NCI-H345 treated with DMSO at 0.1 percent for 48 hours (cell line): ENCODE data around the gene ANAPC16.
A peak's percentile ranks its signal among the peaks of the same experiment; 100 is the strongest.
"Not testable (repeated sequence)": the region's sequence is repeated elsewhere in the genome, so short reads cannot be mapped to it uniquely, and the experiment has no call there.

Experiments used
- DNase-seq: peaks from one replicate; lab custom pipeline; 2025; ENCODE audit not compliant: unreplicated experiment; lab: John Stamatoyannopoulos, UW

ANAPC16 gene

DNA sequence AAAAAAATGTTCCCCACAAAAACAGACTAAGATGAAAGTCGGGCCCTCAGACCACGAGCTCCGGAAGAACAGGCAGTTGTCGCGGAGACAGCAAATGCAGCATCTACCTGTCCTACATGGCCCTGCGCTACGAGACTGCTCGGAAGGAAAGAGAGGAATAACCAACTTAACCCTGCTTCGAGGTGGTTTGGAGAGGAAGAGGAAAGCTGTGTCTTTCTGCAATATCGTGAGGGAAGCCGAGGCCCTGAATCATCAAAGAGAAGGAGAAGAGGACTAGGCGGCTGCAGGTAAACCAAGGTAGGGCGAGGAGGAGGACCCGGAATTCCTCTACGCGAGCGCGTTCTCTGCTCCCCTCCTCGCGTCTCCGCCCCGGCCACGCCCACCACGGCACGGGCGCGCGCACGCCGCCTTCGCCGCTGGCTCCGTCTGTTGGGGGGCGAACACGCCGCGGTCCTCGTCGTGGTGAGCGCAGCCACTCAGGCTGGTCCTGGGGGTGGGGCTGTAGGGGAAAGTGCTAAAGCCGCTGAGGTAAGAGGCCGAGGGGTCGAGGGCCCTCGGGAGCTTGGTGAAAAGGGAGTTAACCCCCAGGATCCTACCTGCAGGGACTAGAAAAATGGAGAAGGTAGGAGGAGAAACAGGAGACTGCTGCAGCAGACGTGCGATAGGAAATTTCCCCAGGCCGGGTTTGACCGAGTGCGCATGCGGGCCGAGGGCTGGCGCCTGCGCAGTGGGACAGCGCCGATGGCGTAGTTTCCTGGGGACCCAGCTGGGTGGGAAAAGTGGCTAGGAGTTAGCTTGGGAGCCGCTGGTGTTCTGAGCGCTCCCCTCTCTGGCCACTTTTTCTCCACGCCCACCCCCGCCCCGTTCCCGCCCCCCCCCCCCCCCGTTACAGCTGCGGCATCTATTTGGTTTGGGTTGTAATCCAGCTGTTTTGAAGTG is at the start of gene ANAPC16, which contains the start of gene ASCC1:
Gene ANAPC16 (plus strand): TSS at position 402 of the 939 bp plus-strand sequence. CDS start 7,903 bp downstream, outside the sequence.
Gene ASCC1 (minus strand): TSS at position 666 of the 939 bp plus-strand sequence. CDS start 2,978 bp downstream, outside the sequence.
- DNase-seq: peak; percentile 85

DNA sequence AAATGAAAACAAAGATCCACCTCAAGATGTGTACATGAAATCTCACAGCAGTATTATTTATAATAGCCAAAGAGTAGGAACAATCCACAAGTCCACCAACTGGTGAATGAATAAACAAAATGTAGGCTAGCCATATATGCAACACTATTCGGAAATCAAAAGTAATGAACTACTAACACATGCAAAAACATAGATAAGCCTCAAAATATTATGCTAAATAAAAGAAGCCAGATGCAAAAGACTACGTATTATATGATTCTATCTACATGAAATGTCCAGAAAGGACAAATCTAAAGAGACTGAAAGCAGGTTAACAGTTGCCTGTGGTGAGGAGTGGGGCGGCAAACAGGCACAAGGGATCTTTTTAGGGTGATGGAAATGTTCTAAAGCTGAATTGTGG is 48.7 kb upstream of the ANAPC16 start:
- no peak for DNase-seq

DNA sequence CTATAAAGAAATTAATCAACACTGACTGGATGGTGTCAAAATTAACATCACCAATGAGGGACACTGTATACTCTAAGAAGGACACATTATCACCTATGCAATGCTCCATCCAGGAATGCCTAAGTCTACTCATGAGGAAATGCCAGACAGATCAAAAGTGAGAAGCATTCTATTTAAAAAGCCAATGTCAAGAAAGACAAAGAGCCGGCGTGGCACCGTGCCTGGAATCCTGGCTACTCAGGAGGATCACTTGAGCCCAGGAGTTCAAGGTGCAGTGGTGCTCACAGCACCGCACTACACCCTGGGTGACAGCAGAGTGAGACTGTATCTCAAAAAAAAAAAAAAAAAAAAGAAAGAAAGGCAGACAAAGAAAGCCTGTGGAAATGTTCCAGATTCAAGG is 45.5 kb upstream of the ANAPC16 start:
- no peak for DNase-seq

DNA sequence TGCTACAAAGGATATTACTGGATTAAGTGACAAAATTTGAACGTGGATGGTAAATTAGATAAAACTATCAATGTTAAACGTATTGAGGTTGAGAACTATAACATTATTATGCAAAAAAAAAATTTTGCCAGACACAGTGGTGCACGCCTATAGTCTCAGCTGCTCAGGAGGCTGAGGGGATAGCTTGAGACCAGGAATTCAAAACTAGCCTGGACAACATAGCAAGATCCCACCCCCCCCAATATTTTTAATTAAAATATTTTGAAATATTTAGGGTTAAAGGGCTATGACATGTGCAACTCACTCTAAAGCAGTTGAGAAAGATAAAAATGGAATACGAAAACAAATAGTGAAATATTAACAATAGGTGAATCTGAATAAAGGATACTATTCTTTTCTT is 45.1 kb upstream of the ANAPC16 start:
- no peak for DNase-seq

DNA sequence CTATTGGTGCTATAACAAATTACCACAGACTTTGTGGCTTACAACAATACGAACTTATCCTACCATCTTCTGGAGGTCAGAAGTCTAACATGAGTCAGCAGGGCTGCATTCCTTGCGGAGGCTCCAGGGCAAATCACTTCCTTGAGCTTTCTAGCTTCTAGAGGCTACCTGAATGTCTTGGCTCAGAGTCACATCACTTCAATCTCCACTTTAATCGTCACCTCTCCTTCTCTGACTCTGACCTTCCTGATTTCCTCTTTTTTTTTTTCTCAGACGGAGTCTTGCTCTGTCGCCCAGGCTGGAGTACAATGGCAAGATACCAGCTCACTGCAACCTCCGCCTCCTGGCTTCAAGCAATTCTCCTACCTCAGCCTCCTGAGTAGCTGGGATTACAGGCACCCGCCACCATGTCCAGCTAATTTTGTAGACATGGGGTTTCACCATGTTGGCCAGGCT is 44.6 kb upstream of the ANAPC16 start:
- DNase-seq: no peak

DNA sequence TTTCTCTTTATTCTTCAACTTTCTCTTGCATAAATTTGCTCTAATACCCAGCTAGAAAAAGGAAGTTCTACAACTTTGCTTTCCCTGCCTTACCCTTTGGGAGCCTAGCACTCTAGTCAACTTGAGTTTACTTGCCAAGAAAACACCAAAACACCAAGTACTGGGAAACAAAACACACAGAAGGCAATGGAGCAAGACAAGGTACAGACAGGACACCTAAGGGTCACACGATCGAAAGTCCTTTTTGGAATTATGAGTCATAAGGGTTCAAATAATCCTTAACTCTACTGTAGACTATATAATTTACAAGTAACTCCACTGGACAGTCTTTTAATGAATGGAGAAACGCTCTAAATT is 42.6 kb upstream of the ANAPC16 start:
- DNase-seq: no peak

DNA sequence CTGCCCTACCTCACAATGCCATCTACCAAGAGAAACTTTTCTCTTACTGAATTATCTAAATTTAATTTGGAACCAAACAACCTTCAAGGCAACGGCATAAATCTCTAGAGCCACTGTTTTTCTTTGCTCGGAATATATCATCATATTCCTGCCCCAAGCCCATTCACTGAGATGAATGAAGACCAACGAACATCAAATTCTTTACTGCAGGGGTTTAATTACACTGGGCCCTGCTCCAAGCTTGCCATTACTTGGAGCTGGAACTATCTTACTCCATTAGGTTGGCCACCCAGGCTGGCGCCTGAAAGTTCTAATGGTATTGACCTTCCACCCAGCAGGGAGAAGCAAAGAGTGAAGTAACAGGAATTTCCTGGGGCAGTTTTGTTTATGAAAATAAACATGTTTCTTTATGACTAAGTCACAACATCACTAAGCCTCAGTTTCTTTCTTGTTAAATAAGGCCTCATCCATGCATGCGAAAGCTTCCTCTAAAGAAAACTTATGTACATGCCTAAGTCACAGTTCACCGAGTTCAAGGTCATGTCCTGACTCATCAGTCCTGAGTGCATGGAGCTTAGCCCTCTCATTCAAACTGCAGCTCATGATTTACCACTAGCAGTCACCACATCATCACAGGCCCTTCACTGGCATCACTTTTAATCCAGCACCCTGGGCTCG is 42.1 kb upstream of the ANAPC16 start:
- DNase-seq: no peak

DNA sequence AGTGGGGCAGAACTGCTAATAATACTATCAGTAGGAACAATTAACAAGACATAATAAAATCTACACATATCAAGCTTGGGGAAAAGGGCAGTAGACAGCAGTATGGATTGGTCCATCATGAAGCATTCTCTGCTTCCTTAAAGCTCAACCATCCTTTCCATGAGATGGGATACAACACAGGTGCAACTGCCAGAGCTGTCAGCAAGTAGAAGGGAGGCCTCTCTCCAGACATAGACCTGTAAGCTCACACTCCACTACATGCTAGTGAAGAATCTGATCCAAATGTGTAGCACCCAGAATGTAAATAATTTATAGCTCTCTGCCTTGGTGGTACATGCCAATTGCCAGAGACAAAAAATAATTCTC is 41.5 kb upstream of the ANAPC16 start:
- DNase-seq: no peak

DNA sequence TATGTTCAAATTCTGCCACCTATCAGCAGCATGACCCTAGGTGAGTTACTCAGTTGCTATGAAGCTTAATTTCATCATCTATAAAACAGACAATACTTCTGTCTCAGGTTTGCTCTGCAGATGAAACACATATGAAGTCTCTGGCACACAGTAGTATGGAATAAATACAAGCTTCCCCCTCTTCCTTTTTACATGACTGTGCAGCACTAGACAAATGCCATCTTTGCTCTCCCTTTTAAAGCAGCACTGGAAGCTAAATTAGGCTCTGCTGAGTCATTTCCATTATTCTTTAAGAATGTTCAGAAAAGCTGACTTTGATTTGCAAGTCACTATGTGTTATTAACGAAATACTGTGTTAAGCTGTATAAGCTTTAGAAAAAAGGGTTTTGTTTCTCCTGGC is 40.7 kb upstream of the ANAPC16 start:
- DNase-seq: no peak

DNA sequence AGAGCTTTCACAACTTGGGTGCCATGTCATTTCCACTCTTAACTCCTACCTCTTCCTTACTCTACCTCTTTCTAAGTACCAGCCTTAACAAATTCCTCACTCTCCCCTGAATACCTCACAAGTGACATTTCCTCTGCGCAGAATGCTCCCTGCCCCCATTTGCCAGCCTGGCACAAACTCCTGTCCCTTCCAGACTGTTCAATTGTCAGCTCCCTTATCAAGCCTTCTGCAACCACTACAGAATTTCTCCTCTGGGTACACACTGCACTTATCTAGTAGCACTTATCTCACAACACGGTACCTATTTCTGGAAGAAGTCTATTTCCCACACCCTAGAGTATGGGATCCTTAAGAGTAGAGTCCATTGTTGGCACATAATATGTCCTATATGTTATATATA is 39.1 kb upstream of the ANAPC16 start:
- DNase-seq: no peak

DNA sequence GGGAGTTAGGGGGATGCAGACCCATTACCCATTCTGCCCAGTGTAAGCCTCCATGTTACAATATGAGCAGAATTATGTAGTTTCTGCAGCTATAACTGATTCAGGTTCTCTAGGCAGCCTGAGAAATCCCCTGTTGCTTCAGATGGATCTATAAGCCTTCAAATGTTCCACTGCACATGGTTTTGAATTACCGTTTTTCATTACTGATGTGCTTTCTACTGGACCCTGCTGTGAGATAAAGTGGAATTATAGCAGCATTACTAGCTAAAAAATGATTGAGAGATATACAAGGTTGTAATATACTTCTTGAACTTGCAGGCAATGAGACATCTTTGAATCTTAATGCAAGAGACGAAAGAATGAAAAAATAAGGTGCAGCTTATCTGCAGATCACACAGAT is 38.4 kb upstream of the ANAPC16 start:
- DNase-seq: no peak

DNA sequence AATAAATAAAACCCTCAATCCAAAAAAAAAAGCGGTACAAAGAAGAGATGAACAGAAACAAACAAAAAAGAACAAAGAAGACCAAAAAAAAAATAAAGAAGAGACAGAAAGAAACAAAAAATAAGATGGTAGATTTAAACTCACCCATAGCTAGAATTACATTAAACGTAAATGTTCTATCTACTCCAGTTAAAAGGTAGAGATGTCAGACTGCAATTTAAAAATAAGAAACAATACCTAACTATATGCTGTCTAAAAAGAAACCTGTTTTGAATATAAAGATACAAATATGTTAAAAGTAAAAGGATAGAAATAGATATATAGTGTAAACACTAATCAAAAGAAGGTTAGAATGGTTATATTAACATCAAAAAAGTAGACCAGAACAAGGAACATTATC is 31.7 kb upstream of the ANAPC16 start:
- no peak for DNase-seq

DNA sequence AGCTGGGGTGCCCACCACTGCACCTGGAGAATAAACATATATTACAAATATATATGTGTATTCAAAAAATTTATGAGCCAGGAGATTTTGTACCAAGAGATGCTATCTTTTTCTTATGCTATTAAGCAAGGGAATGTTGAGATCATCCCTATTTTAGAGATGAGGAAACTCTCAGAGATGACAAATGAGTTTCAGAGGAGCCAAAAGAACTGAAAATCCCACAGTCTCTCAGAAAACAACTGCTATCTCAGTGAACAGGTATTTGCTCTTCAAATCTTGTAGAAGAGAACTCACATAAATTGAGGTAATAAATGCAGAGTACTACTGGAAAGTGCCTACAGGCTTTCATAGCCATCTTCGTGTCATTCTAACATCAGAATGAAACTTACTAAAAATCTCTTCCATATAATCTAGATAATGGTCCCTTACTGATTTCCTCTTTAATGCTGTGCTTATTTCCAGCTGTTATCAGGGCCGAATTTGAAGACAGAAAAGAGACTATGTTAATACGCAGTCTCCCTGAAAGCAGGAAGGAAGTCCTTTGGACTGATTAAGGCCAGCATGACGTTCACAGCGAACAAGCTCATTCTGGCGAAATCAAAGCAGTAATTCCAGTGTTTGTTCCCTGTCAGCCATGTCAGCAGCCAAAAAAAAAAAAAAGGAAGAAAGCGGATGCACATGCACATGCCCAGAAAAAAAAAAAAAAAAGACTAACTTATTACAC is 29.4 kb upstream of the ANAPC16 start:
- no peak for DNase-seq

DNA sequence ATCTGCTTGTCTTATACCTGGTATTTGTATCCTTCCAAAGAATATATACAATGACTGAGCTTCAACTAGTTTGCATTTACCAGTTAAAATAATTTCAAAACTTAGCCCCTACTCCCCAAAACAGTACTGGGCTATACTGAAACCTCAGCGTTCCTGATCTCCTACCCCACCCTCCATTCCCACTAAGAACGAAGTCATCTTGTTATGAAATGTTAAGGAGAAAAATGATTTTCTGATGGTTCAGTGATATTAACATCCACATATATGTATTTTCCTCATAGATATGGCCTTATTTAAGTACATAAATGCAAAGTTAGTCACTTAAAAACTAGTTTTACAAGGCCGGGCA is 28.9 kb upstream of the ANAPC16 start:
- no peak for DNase-seq

DNA sequence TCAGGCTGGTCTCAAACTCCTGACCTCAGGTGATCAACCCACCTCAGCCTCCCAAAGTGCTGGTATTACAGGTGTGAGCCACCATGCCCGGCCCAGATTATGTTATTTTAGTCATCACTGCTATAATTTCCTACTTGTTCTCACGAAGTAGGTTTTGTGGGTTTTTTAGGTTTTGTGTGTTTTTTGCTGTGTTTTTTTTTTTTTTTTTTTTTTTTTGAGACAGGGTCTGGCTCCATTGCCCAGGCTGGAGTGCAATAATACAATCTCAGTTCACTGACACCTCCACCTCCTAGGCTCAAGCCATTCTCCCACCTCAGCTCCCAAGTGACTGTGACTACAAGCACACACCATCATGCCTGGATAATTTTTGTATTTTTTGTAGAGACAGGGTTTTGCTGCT is 20.9 kb upstream of the ANAPC16 start:
- no peak for DNase-seq

DNA sequence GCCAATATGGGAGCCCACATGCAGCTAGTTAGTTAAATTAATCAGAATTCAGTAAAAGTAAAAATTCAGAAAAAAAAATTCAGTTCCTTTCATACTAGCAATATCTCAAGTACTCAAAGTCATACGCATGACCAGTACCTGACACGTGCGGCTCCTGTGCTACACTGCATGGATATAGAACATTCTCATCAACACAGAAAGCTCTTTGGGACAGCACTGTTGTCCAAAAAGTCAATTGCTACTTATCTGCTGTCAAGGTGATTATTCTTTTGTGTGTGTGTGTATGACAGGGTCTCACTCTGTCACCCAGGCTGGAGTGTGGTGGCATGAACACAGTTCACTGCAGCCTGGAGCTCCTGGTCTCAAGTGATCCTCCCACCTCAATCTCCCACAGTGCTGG is 14.9 kb upstream of the ANAPC16 start:
- DNase-seq: no peak

DNA sequence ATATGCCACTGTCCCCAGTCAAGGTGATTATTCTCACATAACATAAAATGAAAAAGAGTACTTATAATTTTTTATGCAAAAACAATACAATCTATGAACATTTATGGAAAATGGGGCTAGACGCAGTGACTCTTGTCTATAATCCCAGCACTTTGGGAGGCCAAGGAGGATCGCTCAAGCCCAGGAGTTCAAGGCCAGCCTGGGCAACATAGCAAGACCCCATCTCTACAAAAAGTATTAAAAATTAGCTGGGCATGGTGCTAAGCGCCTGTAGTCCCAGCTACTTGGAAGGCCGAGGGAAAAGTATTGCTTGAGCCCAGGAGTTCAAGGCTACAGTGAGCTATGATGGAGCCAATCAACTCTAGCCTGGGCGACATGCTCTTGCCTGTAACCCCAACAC is 14.5 kb upstream of the ANAPC16 start:
- no peak for DNase-seq

DNA sequence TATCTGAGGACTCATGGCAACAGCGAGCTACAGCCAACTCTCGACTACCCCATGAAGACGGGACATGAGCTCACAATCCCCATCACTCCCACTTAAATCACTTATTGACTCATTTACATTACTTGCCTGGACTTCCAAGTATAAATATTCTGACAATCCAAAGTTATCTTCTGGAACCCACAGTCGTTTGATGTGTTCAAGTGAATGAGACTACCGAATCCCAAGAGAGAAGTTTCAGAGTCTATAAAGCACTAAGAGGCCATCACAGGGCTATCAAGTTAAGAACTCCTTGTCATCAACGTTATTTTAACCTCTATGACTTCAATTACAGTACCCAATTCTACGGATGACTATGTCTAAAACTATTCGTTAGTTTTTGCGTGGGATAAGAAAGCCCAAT is 11.5 kb upstream of the ANAPC16 start:
- no peak for DNase-seq

DNA sequence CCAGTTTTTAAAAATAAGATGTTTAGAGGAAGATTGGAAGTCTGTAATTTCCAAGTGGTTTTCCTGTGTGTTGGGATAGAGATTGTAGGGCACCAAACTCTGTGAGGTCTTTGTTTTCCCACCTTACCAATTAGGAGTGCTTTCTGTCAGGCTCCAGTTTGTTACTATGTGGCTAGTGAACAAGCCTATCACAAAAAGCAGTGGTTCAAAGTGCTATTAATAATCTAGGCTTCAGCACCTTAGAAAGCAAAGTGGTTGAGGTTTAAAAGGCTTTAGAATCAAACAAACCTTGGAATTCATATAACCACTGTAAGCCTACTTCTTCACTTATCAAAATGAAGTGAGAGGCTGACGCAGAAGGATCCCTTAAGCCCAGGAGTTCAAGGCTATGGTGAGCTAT is 11.1 kb upstream of the ANAPC16 start:
- no peak for DNase-seq

DNA sequence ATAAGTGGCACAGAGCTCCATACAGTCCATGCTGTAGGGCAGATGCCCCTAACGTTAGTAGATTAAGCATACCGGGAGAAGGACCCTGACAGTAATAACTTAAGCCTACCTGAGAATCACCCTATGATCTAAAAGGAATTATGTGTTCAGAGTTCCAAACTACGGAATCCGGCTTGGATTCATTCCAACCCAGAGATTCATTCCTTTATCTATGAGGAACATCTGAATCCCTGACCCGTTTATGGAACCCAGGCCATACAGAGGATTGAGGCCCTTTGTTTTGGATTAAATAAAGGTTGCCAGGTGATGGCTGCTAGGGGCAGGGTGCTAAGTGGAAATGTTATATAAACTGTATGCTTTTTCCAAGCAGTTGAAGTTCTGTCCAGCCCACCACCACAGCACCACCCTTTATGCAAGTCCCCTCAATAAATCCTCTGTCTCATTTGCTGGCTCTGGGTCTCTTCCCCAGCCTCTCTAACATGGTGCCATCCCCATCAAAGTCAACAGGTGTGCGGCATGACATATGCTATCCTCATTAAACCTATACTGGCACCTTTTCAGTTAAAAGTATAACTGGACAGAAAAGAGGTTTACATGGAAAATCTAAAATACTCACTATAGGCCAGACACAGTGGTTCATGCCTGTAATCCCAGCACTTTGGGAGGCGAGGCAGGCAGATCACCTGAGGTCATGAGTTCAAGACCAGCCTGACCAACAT is 9.1 kb upstream of the ANAPC16 start:
- DNase-seq: no peak

DNA sequence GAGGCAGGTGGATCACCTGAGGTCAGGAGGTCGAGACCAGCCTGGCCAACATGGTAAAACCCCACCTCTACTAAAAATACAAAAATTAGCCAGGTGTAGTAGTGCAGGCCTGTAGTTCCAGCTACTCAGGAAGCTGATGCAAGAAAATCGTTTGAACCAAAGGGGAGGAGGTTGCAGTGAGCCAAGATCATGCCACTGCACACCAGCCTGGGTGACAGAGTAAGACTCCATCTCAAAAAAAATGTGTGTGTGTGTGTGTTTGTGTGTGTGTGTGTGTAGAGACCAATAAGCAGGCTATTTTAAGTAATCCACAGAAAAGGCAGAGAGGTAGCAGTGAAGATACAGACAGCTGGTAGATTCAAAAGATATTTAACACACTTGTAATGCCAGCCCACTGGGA is 7.3 kb upstream of the ANAPC16 start:
- DNase-seq: not testable (repeated sequence)
